PC-3 (cell line): ENCODE data around the gene S100Z. TPM values are rescaled to one million over a fixed set of nuclear protein-coding genes. Genes with fewer than 3 reads are reported as not detected.
A peak's percentile ranks its signal among the peaks of the same experiment; 100 is the strongest.

Experiments used
- ATAC-seq: fragments of 200-7000 bp; cut with Tn5 transposase; 2 replicates; pipeline ENCODE4 v1.9.1; 2020; ENCODE audit warnings: mild to moderate bottlenecking, moderate library complexity
- BruUV-seq: library from RNA; stranded (reverse); fragments of 400-500 nt; replicated peaks from 2 replicates; lab custom pipeline; 2021; lab: Mats Ljungman, UMichigan
- CTCF ChIA-PET: fragments of 300-600 bp; sonication (Branson Sonifier 250); formaldehyde crosslinking; loops from one replicate; lab custom pipeline; 2022; ENCODE audit warnings: antibody characterized with exemption; lab: Charles Lee
- POLR2A ChIA-PET: fragments of 300-600 bp; sonication (Branson Sonifier 250); formaldehyde crosslinking; loops from one replicate; lab custom pipeline; 2022; ENCODE audit warnings: antibody characterized with exemption; ENCODE audit not compliant: unreplicated experiment; lab: Charles Lee
- DNase-seq: peaks from one replicate; pipeline ENCODE4 v3.0.0-alpha.2; 2015
- H2AFZ ChIP-seq: fragments of 300-600 bp; sonication (generic); 2 replicates; pipeline ENCODE4 v1.6.0; 2016; ENCODE audit warnings: antibody characterized with exemption, low read length
- H3F3A ChIP-seq: fragments of 300-600 bp; sonication (generic); one replicate; pipeline ENCODE4 v1.6.0; 2017; ENCODE audit warnings: antibody characterized with exemption, low read length, control low read depth, mild to moderate bottlenecking; ENCODE audit not compliant: unreplicated experiment
- H3K27ac ChIP-seq: fragments of 300-600 bp; sonication (generic); 2 replicates; pipeline ENCODE4 v1.5.1; 2016; ENCODE audit warnings: mild to moderate bottlenecking, low read length
- H3K27me3 ChIP-seq: fragments of 300-600 bp; sonication (generic); 2 replicates; pipeline ENCODE4 v1.6.1; 2016; ENCODE audit warnings: low read length, mixed read lengths
- H3K36me3 ChIP-seq: fragments of 300-600 bp; sonication (generic); 2 replicates; pipeline ENCODE4 v1.6.1; 2016; ENCODE audit warnings: low read depth, mixed run types, low read length, mixed read lengths
- H3K4me1 ChIP-seq: fragments of 300-600 bp; sonication (generic); 2 replicates; pipeline ENCODE4 v1.5.1; 2016; ENCODE audit warnings: low read length; ENCODE audit not compliant: insufficient read depth
- H3K4me2 ChIP-seq: fragments of 300-600 bp; sonication (generic); 2 replicates; pipeline ENCODE4 v1.6.0; 2016; ENCODE audit warnings: low read length
- H3K4me3 ChIP-seq: fragments of 300-600 bp; sonication (generic); 2 replicates; pipeline ENCODE4 v1.5.1; 2016; ENCODE audit warnings: mild to moderate bottlenecking, low read length, mixed read lengths
- H3K79me2 ChIP-seq: fragments of 300-600 bp; sonication (generic); 2 replicates; pipeline ENCODE4 v1.6.1; 2017; ENCODE audit warnings: low read length, mixed read lengths
- H3K9ac ChIP-seq: fragments of 300-600 bp; sonication (generic); 2 replicates; pipeline ENCODE4 v1.6.0; 2016; ENCODE audit warnings: mild to moderate bottlenecking, low read length
- H3K9me2 ChIP-seq: fragments of 300-600 bp; sonication (generic); replicated peaks from 2 replicates; pipeline ENCODE4 v1.6.1; 2016; ENCODE audit warnings: mixed run types, low read length, mixed read lengths
- H3K9me3 ChIP-seq: fragments of 300-600 bp; sonication (generic); 2 replicates; pipeline ENCODE4 v1.6.1; 2016; ENCODE audit warnings: low read length, mixed read lengths
- H4K20me1 ChIP-seq: fragments of 300-600 bp; sonication (generic); 2 replicates; pipeline ENCODE4 v1.6.1; 2016; ENCODE audit warnings: low read length, mixed read lengths
- CTCF ChIP-seq: fragments of 300-600 bp; sonication (generic); conservative IDR thresholded peaks from 2 replicates; pipeline ENCODE4 v1.5.1; 2017; ENCODE audit warnings: antibody characterized with exemption, low read depth, mild to moderate bottlenecking, low read length
- EZH2 ChIP-seq: fragments of 300-600 bp; sonication (generic); IDR thresholded peaks from one replicate; pipeline ENCODE4 v1.6.1; 2017; ENCODE audit warnings: antibody characterized with exemption, mild to moderate bottlenecking, low read length; ENCODE audit not compliant: unreplicated experiment
- EZH2phosphoT487 ChIP-seq: fragments of 300-600 bp; sonication (generic); IDR thresholded peaks from 2 replicates; pipeline ENCODE4 v1.6.1; 2018; ENCODE audit warnings: mild to moderate bottlenecking, antibody characterized with exemption, low read length, borderline replicate concordance
- intact Hi-C: fragments of 100-400 bp; cut with micrococcal nuclease; formaldehyde crosslinking; loops from 2 replicates; pipeline ENCODE4 v1.9.0; 2023
- total RNA-seq: library from RNA; depleted of rRNA; stranded (reverse); fragments of >200 nt; gene quantifications from 2 replicates; pipeline ENCODE4 v1.2.3, GENCODE V29; 2014

Gene S100Z
- total RNA-seq, 1 experiment from 2014 or later = 0.11 TPM

- no TSS peak for BruUV-seq
- Histone ChIP-seq H3K9me3 (no peaks in the 10 kb centered on the region), H3K4me3 (no peak overlapping the region), H3K9ac (no peak overlapping the region), H3K36me3 (no peaks in the 10 kb centered on the region), H3K27ac (no peak overlapping the region), H4K20me1 (no peaks in the 10 kb centered on the region), H3K4me2 (no peak overlapping the region), H3K4me1 (no peaks in the 10 kb centered on the region), H3K27me3 (no peaks in the 10 kb centered on the region; the same call in 1 of the 2 replicates), H2AFZ (no peak overlapping the region), H3K9me2 (no peaks in the 10 kb centered on the region), H3K79me2 (no peaks in the 10 kb centered on the region), H3F3A (no peaks in the 10 kb centered on the region)
- DNase-seq (peak; percentile 4), ATAC-seq (no peak)
- ChIA-PET POLR2A (no interaction called here), CTCF (no interaction called here)
- intact Hi-C loops = no loop called here
- no peak for TF ChIP-seq CTCF
- TF ChIP-seq EZH2 = no peak
- TF ChIP-seq EZH2phosphoT487 = no peak
Observed at GRCh38 chr5:76958991-76959767, 109.4 kb downstream of the S100Z start.

GRCh38 chr5:76960004-76960625 is 110.3 kb downstream of the S100Z start:
- no peak for TF ChIP-seq EZH2phosphoT487
- no peak for TF ChIP-seq CTCF
- no peak for TF ChIP-seq EZH2
- ChIA-PET POLR2A (no interaction called here), CTCF (interaction anchor here (0.6 kb wide), 1 partner anchor 9 kb away, joined by 3 read pairs; no protein-coding TSS in a partner anchor)
- BruUV-seq = no TSS peak
- Histone ChIP-seq H3K79me2 (no peaks in the 10 kb centered on the region), H3K27ac (no peak overlapping the region), H2AFZ (no peak overlapping the region), H4K20me1 (no peaks in the 10 kb centered on the region), H3K4me3 (no peak overlapping the region), H3K9me2 (no peaks in the 10 kb centered on the region), H3K9ac (no peak overlapping the region), H3K36me3 (no peaks in the 10 kb centered on the region), H3K4me2 (no peak overlapping the region), H3K9me3 (no peaks in the 10 kb centered on the region), H3K4me1 (no peaks in the 10 kb centered on the region), H3K27me3 (no peaks in the 10 kb centered on the region; the same call in 1 of the 2 replicates), H3F3A (no peaks in the 10 kb centered on the region)
- ATAC-seq (no peak), DNase-seq (no peak)
- intact Hi-C loops = no loop called here

DNA sequence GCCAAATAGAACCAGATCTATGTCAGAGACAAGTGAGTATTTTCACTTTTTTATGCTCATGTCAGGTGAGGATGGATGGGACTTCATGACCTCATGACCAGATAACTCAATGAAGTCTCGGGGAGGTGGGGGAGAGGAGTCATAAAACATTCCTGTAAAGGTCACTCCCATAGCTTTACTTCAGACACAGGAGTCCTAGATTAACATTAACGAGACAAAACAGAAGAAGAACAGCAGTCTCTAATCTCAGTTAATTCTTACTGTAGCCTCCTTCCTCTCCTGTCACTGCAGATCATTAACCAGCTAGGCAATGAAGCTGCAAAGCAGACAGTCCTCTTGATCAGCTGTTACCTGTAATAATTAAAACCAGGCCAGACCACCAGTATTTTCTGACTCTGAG is 114.2 kb downstream of the S100Z start:
- TF ChIP-seq CTCF (no peak), EZH2 (no peak), EZH2phosphoT487 (no peak)
- no peaks in the 10 kb centered on the region for H3K36me3 ChIP-seq
- H3K9ac ChIP-seq = no peak overlapping the region
- no TSS peak for BruUV-seq
- H2AFZ ChIP-seq = no peak overlapping the region
- ATAC-seq (no peak), DNase-seq (no peak)
- intact Hi-C loops = no loop called here
- H3K27me3 ChIP-seq = no peaks in the 10 kb centered on the region; the same call in 1 of the 2 replicates
- H3K4me2 ChIP-seq = no peak overlapping the region
- no peaks in the 10 kb centered on the region for H3K9me2 ChIP-seq
- POLR2A ChIA-PET = no interaction called here
- no peaks in the 10 kb centered on the region for H4K20me1 ChIP-seq
- no peak overlapping the region for H3K27ac ChIP-seq
- H3K4me1 ChIP-seq = no peaks in the 10 kb centered on the region
- no peaks in the 10 kb centered on the region for H3K79me2 ChIP-seq
- H3K4me3 ChIP-seq = no peak overlapping the region
- no peaks in the 10 kb centered on the region for H3F3A ChIP-seq
- CTCF ChIA-PET = no interaction called here
- H3K9me3 ChIP-seq = no peaks in the 10 kb centered on the region
